Kasumi-1 (cell line): ENCODE results near the gene TNS3.
"Not testable (repeated sequence)": the region's sequence is repeated elsewhere in the genome, so short reads cannot be mapped to it uniquely, and the experiment has no call there.

ENCODE experiments used
- DNase-seq, 2 experiments: peaks; one replicate each; lab custom pipeline; 2025; lab: John Stamatoyannopoulos, UW

The TNS3 gene

DNA sequence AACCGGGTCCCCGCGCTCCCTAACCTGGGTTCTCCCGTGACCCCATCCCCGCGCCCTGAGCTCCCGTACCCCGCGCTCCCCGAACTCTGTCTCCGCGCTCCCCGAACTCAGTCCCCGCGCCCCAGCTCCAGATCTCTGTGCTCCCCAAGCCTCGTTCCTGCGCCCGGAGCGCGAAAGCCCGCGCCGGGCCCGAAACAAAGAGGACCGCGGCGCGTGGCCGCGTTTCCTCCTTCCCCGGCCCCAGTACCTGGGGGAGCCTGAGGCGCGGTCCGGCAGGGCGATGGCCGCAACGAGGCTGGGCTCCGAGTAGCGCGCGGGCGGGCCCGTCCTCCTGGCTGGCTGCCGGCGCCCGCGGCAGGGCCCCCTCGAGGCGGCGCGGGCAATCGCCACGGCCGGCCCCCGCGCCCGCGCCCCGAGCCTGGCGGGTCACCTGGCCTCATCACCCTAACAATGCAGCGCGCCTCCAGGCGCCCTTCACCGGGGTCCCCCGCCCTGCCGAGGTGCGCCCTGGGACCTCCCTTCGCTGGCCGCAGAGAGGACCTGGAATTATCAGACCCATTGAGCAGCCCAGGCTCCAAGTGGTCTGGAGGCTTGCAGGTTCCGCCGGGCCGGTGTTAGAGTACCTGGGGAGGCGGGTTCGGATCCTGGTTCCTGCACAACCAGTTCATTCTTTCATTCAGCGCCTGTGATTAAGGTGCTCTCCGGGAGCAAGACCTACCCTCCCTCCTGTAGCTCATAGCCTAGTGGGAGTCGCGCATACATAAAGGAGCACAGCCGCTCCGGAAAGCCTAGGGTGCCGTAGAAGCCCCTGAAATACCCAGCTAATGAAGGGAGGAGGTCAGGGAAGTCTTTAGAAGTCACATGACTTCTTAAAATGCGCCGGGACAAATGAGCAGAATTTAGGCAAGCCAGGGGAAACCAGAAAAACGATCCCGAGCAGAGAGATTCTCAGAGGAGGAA lies at the start of gene TNS3:
TSS of gene TNS3 (minus strand) at position 308 of the 960 bp plus-strand sequence. CDS start 142,475 bp downstream, outside the sequence.
- DNase-seq = no peak

DNA sequence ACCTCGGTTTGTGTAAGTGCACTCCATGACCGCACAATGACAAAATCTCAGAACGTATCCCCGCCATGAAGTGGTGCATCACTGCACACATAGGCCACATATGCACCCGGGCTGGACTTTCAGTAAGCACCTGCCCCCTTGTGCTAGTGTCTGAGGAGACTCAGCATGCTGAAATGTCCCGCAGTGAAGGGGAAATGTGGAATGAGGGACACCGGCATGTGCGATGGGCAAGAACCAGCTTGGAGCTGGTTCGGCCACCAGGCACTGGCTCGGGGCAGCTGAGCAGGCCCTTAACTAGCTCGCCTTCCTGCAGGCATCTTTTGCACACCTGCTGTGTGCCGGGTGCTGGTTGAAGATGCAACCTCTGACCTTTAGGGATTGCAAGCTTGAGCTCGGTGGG lies 49.8 kb upstream of the TNS3 start:
- no peak for DNase-seq

DNA sequence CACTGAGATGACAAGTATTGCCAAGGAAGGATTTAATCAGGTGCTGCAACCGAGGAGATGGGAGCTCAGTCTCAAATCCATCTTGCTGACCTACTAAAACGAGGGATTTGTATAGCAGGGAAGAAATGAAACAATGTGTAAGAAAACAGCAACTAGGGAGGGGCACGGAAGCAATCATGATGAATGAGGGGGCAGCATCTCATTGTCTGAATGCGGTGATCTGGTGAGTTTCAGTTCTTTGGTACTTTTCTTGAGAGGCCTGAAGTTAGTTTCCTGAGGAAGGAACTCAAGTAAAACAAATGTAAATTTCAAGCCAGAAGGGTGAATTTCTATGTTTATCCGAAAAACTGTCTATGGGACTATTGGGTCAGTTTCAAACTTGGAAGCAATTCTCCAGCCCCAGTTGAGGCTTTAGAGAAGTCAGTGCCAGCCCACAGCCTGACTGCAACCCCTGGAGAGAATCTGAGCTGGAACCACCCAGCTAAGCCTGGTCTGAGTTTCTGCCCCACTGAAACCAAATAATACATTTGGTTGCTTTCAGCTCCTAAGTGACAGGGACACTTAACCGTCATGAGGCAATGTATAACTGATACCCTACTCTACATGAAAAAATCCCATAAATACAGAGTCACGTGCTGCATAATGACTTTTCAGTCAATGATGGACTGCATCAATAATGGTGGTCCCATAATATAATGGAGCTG lies 45.8 kb upstream of the TNS3 start:
- DNase-seq = no peak

DNA sequence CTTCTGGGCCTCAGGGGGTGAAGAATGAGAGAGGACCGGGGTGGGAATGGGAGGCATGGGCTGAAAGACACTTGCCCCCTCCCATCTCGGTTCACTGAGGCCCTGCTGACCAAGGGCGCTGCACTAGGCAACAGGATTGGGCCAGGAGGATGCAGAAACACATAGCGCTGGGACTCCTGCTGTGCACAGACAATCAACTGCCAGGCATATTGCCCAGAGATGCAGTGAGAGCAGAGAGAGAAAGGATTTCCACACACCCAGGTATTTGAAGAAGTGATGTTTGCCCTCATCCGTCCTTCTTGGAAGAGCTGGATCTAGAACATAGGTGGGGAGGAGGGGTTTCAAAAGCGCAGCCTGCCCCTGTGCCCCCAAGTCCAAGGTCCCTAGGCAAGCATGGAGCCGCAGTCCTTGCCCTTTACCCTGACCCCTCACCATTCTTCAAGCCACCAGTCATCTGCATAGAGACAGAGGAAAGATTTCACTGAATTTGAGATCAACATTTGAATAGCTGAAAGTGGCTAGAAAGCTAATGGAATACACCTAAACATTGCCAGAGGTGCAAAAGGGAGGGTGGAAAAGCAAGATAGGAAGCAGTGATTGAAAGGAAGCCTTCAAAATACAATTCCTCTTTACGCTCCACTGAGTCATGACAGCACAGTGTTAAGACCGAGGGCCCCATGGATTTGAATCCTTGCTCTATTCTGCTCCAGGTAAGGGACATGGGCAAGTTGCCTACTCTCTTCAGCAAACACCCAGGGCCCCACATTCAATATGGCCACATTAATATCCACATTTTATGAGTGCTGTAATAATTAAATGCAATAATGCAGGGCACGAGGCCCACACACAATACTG lies 44.2 kb upstream of the TNS3 start:
- no peak for DNase-seq

DNA sequence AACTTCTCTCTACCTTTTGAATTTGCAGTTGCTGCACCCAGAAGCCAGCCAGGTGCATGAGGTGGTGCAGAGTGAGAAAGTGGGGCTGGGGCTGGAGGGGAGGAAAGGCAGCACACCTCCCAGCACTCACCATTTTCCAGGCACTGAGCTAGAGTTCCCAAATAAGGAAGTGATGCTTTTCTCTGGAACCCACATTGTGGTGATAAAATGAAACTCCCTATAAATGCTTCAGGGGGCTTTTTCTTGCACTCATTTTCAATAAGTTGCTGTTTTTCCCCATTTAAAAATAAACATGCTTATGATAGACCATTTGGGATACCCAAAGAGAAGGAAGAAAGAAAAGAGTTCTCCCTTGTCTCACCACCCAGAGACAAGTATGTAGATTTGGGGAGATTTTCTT lies 42.8 kb upstream of the TNS3 start:
- no peak for DNase-seq

DNA sequence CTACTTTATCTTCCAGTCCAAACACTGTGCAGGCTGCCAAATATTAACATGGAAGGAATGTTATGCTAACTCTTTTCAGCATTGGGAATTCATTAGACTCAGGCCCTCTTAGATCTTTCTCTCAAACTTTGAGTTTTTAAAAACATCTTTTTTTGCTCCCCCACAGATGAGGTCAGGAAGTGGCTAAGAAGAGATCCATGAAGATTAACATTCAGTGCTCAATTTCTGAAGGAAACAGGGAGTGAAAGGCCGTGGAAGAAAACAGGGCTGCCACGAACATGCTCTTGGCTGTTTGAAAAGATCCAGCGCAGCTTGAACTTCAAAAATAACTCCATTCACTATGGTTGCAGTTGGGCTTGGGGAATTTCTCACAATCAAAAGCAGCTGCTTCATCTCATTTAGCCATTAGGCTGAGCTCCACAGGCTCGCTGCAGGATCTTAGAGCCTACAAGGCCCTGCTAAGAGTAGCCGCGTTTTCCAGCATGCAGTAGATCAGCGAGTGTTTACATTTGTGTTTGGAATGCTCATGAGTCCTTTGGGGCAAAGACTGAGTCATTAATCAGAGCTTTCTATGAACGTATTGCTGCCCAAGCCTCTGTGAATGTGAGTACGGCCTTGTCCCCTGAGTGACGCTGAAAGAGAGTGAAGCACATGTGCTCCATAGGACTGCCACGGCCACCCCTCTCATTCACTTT lies 41.2 kb upstream of the TNS3 start:
- DNase-seq = no peak

DNA sequence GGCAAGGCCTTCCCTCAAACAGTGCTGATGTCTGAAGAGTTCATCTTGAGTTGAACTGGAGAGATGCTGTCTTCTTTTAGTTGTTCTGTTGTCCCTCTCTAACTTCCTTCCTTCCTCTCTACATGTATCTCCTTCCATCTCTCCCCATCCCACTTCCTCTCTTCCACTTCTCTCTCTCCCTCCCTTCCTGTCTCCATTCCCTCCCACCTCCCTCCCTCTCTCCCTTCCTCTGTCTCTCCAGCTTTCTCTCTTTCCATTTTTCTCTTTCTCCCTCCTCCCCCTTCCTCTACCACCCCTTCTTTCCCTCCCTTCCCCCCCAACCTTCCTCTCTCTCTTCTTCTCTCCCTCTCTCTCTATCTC lies 40.7 kb upstream of the TNS3 start:
- no peak for DNase-seq

DNA sequence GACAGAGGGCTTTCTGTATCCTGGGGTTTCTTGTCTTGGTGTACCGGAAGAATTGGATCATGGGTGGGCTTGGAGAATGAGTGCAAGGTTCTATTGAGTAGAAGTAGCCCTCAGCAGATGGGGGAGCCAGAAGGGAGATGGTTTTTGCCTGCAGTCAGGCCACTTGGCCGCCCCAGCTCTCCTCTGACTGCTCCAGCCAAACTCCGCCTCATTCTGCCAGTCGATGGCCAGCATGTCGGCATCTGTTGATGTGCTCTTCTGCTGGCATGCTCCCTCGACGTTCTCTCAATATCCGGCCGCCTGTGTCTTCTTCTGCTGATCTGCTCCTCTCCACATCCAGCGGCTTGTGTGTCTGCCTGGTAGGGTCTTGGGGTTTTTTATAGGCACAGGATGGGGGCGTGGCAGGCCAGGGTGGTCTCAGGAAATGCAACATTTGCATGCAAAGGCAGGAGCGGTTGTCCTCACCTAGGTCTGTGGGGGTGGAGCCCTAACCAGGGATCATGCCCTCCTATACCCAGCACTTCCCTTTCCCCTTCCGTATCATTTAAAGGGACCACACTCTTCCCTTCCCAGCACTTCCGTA lies 40.2 kb upstream of the TNS3 start:
- no peak for DNase-seq

DNA sequence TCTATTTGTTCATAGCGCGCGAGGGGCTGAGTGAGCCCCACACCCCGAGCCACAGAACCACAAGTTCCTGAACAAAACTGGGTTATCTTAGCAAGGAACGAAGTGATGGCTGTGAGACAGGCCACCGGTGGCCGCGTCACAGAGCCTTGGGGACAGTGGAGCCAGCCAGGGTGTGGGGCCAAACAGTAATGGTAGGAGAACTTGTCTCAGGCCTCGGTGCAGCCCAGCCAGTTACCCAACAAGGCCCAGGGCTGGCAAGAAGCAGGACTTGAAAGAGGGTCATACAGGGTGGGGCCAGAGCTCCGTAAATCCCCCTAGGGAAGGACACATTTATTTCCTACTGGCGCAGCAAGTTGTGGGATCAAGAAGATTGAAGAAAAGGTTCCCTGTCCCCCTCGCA lies 39.4 kb upstream of the TNS3 start:
- no peak for DNase-seq

DNA sequence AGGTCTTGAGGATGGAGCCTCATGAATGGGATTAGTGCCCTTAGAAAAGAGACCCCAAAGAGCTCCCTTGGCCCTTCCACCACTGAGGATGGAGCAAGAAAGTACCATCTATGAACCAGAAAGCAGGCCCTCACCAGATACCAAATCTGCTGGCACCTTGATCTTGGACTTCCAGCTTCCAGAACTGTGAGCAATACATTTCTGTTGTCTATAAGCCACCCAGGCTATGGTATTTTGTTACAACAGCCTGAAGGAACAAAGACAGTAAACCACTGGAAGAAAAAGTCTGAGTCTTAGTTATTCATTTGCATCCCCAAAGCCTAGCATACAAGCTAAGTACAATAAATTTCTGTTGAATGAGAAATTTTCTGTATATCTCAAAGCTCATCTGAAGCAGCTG lies 37.9 kb upstream of the TNS3 start:
- no peak for DNase-seq

DNA sequence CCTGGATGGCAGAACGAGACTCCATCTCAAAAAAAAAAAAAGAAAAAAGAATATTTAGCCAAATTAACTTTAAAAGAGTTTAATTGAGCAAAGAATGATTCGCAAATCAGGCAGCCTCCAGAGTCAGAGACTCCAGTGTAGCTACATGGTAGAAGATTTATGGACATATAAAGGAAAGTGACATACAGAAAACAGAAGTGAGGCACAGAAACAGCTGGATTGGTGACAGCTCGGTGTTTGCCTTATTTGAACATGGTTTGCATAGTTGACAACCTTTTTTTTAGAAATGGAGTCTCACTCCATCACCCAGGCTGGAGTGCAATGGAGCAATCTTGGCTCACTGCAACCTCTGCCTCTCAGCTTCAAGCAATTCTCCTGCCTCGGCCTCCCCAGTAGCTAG lies 35.2 kb upstream of the TNS3 start:
- DNase-seq = no peak

DNA sequence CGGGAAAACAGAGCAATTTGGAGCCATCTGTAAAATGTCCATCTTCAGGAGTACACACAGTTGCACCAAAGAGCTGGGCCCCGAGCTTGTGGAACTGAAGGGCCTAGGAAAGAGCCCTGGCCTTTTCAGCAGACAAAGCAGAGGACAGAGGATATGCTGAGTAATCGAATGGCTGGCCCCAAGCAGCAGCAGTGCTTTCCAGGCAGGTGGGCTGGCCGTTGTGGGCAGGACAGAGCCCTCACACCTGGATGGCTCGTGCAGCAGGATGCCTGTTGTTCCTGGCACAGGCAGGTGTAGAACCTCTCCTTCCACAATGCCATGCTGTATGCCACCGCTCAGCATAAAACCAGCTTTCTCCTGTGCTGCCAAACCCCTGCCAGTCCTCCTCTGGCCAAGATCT lies 32.5 kb upstream of the TNS3 start:
- DNase-seq = no peak

DNA sequence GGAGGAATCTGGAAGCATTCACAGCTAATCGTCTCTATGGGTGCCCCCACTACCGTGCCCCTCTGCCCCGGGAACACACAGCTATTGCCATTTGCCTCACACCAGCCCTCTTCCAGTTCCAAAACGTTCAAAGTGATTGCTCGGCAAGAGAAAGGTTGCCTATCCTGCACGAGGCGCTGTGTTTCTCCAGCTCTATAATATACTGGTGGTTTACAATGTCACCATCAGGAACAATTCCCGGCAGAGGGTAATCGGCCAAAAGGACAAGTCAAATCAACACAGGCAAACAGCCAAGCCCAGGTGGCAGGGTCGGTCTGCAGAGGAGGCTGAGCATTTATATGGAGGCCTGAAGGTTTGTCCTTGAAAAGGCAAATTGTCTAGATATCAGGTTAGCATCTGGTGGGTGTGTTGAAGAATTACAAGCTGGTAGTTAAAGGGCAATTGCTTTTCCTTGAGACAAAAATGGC lies 29.2 kb upstream of the TNS3 start:
- DNase-seq = no peak

DNA sequence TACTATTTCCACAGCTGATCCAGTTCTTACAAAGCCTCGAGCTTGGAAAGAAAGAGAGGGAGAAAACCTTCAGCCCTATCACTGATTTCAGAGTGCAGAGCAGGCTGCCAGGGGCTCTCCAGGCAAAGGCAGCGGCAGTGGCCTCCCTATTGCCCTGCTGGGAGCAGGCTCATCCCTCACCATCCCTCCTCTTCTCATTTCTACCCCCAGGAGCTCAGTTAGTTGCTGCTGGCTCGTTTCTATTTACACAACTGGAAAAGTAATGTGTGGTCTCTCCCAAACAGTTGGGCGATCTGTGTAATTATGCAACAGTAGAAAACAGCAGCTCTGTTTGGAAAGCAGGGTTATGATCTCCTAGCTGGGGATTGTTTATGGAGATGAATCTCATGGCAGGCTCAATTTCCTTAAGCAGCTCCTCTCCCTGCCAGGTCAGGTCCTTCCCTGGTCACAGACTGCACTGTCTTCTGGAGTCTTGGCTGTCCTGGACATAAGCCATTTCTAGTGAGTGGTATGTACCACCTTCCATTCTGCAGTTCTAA lies 28.7 kb upstream of the TNS3 start:
- DNase-seq = no peak

DNA sequence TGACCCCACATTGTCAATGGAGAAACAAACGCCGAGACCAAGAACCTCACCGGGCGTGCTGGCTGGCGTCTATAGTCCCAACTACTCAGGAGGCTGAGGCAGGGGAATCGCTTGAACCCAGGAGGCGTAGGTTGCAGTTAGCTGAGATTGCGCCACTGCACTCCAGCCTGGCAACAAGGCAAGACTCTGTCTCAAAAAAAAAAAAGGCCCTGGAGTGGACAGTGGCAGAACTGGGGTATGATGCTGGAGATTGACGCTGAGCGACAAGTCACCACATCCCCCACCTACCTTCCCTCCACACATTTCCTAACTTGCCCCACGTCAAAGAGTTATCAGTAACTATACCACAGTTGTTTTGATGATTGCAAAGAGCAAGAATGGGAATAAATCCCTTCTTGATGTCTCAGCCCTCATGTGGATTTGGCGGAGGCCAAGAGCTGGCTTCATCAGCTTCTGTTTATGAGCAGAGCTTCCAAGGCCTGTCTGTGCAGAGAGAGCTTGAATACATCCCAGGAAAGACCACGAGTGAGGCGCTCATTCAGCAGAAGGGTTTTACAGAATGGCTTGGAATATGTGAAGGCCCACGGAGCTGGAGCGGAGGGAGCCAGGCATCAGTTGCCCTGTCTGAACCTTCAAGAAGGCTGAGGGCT lies 28.0 kb upstream of the TNS3 start:
- DNase-seq = no peak

DNA sequence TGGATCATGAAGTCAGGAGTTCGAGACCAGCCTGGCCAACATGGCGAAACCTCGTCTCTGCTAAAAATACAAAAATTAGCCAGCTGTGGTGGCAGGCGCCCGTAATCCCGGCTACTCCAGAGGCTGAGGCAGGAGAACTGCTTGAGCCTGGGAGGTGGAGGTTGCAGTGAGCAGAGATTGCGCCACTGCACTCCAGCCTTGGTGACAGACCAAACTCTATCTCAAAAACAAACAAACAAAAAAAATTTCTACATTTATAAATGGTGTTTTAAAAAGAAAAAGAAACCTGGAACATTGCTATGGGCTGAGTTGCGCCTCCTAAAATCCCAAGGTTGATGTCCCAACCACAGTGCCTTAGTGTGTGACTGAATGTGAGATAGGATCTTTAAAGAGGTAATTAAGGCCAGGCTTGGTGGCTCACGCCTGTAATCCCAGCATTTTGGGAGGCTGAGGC lies 24.7 kb upstream of the TNS3 start:
- DNase-seq = not testable (repeated sequence)

DNA sequence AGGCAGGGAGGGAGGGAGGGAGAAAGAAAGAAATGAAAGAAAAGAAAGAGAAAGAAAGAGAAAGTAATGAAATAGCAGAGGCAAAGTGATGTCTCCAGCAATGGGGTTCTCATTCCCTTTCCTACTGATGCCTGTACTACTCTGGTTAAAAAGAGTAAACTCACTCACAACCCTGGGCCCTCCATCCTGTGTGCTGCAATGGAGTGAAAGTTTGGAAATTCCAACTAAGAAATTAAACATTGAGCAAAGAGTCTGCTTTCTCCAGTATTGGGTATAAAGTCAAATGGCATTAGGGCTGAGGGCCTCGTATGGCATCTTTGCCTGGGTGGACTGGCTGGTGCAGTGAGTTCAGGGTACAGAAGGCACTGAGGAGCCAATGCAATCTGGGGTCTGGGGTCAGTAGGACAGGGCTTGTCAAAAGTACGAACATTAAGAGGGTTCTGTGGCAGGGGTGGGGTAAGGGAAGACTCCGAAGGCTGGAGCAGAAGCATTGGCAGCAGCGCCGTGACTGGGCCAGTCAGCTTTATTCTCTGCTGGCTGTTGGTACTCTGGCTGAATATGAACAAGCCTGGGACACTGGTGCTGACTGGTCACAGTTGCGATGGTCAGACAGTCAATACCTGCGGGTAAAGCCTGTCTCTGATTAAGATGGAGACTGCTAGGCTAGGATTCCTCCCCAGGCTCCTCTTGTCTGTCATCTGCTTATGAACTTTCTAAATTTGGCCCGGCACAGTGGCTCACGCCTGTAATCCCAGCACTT lies 24.1 kb upstream of the TNS3 start:
- no peak for DNase-seq

DNA sequence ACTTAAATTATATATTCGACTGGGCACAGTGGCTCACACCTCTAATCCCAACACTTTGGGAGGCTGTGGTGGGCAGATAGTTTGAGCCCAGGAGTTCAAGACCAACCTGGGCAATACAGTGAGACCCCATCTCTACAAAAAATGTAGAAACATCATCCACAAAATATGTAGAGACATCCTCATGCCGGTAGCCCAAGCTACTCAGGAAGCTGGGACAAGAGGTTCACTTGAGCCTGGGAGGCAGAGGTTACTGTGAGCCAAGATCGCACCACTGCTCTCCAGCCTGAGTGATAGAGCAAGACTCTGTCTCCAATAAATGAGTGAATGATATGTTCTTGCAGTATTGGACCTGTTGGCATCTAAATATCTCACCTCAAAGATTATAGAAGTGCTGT lies 22.6 kb upstream of the TNS3 start:
- no peak for DNase-seq

DNA sequence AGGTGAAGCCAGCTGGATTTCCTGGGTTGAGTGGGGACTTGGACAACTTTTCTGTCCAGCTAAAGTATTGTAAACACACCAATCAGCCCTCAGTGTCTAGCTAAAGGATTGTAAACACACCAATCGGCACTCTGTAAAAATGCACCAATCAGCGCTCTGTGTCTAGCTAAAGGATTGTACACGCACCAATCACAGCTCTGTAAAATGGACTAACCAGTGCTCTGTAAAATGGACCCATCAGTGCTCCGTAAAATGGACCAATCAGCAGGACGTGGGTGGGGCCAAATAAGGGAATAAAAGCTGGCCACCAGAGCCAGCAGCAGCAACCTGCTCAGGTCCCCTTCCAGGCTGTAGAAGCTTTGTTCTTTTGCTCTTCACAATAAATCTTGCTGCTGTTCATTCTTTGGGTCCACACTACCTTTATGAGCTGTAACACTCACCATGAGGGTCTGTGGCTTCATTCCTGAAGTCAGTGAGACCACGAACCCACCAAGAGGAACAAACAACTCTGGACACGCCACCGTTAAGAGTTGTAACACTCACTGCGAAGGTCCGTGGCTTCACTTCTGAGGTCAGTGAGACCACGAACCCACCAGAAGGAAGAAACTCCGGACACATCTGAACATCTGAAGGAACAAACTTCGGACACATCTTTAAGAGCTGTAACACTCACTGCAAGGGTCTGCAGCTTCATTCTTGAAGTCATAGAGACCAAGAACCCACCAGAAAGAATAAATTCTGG lies 21.8 kb upstream of the TNS3 start:
- DNase-seq = not testable (repeated sequence)
